HG03135 (cell line): ENCODE results near the gene LAP3.
A peak's percentile ranks its signal among the peaks of the same experiment; 100 is the strongest.
"Not testable (repeated sequence)": the region's sequence is repeated elsewhere in the genome, so short reads cannot be mapped to it uniquely, and the experiment has no call there.

Experiments
- ATAC-seq: cut with Tn5 transposase; IDR thresholded peaks from one replicate; pipeline ENCODE4 v1.9.1; 2021; ENCODE audit warnings: mild to moderate bottlenecking, moderate library complexity; ENCODE audit not compliant: unreplicated experiment

LAP3 gene

GRCh38 chr4:17576932-17577664, at the start of gene LAP3:
TSS of gene LAP3 (plus strand) at chr4:17577198. CDS start at chr4:17577466, 268 bp downstream.
- peak; percentile 82 for ATAC-seq

- ATAC-seq = no peak
Observed at GRCh38 chr4:17528551-17529165, 48.3 kb upstream of the LAP3 start.

GRCh38 chr4:17531538-17532285, 45.3 kb upstream of the LAP3 start:
- no peak for ATAC-seq

DNA sequence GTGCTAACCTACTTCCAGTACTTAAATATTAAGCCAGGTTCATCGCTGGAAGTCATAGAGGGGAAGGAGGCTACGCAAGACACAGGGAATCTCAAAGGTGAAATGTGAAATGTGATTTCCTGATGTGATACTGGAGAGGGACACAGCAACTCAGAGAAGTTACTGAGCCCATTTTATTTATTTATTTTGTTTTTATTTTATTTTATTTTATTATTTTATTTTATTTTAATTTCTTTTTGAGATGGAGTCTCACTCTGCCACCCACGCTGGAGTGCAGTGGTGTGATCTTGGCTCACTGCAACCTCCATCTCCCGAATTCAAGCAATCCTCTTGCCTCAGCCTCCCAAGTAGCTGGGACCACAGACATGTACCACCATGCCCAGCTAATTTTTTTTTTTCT, 42.3 kb upstream of the LAP3 start:
- no peak for ATAC-seq

DNA sequence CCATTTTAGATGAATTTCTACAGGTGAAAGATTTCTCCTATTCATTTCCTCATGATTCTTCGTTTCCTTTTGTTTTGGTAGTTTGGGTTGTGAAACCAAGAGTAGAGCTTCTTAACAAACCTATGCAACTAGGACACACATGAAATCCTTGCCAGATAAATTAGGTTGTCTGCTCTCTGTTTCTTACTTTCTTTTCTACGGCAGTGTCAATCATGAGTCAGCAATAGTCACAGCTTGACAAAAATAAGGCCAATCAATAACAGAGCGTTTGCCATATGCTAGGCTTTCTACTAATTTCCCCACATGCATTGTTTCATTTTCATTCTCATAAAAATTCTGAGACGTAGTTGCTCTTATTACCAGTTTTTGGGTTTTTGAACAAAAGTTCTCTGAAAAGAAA, 41.8 kb upstream of the LAP3 start:
- ATAC-seq = no peak

DNA sequence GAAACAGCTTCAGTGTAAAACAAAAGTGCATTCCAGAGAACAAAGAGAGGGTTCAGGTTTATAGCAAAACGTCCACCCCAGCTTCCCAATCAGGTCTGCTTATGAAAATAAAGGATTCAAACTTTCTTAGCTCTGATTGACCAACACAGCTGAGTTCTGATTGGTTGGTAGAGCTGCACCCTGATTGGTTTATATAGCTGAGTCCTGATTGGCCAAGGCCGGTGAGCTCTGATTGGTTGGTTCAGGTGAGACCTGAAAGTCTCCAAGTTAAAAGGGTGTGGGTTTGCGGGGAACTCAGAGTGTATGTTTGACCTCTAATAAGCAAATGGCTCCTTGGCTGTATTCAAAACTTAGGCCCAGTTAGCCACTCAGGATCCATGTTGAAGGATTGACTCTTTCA, 41.1 kb upstream of the LAP3 start:
- no peak for ATAC-seq

- ATAC-seq = not testable (repeated sequence)
Observed at GRCh38 chr4:17537060-17537459, 39.9 kb upstream of the LAP3 start.

DNA sequence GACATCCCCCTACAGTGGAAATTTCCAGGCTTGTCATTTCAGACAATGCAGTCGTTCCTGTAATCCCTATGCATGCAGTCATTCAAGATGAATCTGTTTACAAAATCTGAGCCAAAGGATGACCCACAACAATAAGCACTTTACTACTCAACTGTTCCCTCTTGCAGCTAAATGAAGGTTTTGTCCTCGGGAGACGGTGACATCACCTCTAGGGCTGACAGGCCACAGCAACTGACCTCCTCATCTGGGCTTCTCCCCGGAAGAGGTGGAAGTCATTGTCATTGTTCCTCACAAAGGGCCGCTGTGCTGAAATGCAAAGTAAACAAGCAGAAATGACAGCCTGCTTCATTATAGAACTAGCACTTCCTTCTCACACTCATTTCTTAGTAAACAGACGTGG, 32.8 kb upstream of the LAP3 start:
- no peak for ATAC-seq

DNA sequence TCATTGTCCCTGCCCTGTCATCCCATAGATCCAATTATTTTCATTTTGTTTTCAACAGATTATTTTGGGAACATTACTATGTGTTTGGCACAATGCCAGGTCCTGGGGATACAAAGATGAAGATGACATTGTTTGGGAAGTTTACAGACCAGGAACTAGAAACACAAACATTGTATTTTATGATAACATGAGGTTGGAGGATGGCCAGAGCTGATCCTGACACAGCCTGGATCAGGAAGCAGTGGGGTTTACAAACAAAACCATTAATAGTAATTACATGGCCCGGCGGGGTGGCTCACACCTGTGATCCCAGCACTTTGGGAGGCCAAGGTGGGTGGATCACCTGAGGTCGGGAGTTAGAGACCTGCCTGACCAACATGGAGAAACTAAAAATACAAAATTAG, 32.2 kb upstream of the LAP3 start:
- no peak for ATAC-seq

GRCh38 chr4:17545374-17546140, 31.4 kb upstream of the LAP3 start:
- no peak for ATAC-seq

GRCh38 chr4:17546222-17546621, 30.8 kb upstream of the LAP3 start:
- ATAC-seq = no peak

GRCh38 chr4:17546678-17547077, 30.3 kb upstream of the LAP3 start:
- no peak for ATAC-seq

- no peak for ATAC-seq
Observed at GRCh38 chr4:17550549-17550948, 26.4 kb upstream of the LAP3 start.

DNA sequence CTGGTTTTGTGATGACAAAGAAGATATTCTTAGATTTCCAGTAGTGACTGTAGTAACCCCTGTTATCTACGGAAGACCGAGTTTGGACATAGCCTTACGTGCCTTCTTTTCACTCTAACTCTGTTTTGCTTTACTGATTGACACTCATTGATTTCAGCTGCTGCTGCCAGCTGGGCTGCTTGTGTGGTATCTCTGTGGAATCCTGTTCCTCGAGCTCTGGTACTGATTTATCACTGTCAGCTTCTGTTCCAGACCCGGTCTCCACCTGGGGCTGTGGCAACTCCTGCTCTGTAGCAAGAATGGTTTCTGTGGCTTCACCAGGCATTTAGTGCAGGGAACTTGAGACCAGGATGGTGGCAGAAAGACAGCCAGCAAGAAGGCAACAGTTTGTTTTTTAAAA, 24.6 kb upstream of the LAP3 start:
- ATAC-seq = no peak

DNA sequence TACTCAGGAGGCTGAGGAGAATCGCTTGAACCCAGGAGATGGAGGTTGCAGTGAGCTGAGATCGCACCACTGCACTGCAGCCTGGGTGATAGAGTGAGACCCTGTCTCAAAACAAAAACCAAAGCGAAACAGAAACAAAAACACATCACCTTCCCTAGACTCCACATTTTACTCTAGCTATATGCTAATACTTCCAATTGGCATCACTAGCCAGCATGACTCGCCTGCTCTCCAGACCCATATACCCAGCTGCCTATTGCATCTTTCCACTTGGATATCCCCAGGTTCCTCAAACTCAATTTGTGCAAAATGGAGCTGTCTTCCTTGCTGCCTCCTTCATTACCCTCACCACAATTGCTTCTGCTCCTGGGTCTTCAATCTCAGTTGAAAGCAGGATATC, 22.4 kb upstream of the LAP3 start:
- no peak for ATAC-seq

DNA sequence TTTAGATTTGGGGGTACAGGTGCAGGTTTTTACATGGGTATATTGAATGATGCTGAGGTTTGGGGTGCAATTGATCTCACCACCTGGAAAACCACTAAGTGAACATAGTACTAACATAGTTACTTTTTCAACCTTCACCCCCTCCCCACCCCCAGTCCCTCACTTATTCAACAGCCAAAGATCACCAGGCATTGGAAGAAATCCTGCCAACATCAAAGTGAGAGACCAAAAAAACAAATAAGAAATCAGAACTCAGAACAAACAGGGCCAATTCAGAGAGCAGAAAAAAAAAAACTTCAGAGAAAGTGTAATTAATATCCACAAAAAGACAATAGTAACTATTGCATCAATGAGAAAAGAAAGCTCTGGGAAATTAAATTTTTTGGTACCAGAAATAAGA, 20.5 kb upstream of the LAP3 start:
- no peak for ATAC-seq

DNA sequence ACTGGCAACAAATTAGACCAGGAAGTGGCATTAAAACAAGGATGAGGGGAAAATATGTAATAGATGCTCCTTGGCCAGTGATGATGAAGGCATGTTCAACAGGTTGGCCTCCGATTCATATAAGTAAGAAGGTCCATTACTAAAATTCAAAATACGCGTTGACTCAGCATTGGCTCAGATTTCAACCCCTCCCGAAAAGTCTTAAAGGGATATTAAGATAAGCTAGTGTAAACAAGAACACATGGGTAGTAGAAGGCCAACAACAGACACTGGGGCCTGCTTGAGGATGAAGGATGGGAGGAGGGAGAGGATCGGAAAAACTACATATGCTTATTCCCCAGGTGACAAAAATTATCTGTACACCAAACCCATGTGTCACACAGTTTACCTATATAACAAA, 19.1 kb upstream of the LAP3 start:
- no peak for ATAC-seq

- no peak for ATAC-seq
Observed at GRCh38 chr4:17558941-17559708, 17.9 kb upstream of the LAP3 start.

DNA sequence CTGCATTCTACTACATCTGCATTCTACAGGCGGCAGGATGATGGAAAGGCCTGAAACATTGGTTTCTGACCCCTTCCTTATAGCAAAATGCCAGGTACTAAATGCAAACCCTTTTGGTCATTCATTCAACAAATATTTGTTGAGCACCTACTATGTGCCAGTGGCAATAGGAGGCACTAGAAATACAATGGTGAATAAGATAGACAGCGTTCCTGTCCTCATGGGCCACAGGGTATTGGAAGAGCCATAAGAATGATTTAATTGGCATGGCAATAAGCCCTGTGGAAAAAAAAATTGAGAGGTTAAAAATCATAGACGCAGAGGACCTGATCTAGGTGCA, 17.3 kb upstream of the LAP3 start:
- ATAC-seq = no peak

- ATAC-seq = no peak
Observed at GRCh38 chr4:17560065-17560673, 16.8 kb upstream of the LAP3 start.
